WI38 (cell line): ENCODE data around the gene IGFL1.
"Not testable (repeated sequence)": the region's sequence is repeated elsewhere in the genome, so short reads cannot be mapped to it uniquely, and the experiment has no call there.

Source experiments
- H3K4me3 ChIP-seq: 2 replicates; pipeline ENCODE4 v1.5.1; 2011; ENCODE audit warnings: low read depth, mild to moderate bottlenecking, control low read depth, low read length
- TF ChIP-seq, protein P1 (sequence below): IDR thresholded peaks from 2 replicates; pipeline ENCODE4 v1.5.1; 2012; ENCODE audit warnings: low read depth, mild to moderate bottlenecking, control low read depth, low read length

Gene IGFL1

DNA sequence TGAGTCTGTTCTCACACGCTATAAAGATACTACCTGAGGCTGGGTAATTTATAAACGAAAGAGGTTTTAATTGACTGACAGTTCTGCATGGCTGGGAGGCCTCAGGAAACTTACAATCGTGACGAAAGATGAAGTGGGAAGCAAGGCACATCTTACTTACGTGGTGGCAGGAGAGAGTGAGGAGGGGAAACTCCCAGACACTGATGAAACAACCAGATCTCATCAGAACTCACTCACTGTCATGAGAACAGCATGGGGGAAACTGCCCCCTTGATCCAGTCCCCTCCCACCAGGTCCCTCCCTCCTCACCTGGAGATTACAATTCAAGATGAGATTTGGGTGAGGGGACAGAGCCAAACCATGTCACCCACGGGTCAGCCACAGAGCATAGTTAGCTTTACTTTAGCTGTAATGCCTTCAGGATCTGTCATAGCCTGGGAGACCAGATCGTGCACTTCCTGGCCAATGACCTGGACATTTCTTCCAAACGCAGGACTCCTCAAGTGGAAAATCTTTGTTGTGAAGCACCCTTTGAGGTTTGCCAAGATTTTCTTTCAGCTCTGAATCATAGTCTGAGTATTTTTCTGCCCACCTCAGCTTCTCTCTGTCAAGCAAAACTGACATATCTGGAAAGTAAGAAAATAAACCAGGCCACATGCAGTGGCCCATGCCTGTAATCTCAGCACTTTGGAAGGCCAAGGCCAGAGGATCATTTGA, 42.1 kb downstream of the IGFL1 start:
- TF ChIP-seq, protein P1, sequence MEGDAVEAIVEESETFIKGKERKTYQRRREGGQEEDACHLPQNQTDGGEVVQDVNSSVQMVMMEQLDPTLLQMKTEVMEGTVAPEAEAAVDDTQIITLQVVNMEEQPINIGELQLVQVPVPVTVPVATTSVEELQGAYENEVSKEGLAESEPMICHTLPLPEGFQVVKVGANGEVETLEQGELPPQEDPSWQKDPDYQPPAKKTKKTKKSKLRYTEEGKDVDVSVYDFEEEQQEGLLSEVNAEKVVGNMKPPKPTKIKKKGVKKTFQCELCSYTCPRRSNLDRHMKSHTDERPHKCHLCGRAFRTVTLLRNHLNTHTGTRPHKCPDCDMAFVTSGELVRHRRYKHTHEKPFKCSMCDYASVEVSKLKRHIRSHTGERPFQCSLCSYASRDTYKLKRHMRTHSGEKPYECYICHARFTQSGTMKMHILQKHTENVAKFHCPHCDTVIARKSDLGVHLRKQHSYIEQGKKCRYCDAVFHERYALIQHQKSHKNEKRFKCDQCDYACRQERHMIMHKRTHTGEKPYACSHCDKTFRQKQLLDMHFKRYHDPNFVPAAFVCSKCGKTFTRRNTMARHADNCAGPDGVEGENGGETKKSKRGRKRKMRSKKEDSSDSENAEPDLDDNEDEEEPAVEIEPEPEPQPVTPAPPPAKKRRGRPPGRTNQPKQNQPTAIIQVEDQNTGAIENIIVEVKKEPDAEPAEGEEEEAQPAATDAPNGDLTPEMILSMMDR, result no peak
- H3K4me3 ChIP-seq, result no peak overlapping the region

DNA sequence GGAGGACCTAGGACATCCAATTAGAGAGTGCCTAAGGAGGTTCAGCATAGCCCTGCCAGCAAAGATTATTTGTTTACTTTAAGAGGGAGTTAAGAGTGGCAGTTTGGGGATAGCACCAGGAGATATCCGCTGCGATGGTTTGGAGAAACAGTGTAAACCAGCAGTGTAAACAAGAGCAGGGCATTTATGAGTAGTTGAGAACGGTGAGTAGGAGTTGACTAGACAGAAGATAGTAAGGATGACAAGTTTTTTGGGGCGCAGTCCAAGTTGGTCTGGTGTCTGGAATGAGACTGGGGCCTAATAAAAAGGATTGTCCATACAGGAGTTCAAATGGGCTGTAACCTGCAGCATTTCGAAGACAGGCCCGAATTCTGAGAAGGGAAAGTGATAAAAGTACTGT, 44.4 kb downstream of the IGFL1 start:
- H3K4me3 ChIP-seq, result not testable (repeated sequence)

DNA sequence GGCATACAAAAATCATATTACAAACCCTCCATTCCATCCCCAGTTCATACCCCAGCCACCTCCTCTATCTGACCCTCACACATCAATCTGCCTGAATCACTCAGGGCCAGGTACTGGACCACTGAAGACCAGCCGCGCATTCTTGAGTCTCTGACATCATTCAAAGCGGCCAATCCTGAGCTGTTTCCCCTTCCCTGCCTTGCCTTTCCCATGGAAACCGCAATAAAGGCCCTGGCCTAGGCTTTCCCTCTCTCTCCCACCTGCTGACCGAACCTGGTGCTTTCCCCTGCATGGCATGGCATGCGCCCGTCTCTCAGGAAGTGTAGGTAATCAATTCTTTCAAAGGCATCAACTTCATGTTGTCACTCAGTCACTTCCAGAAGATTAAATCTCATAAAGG, 49.6 kb downstream of the IGFL1 start:
- no peak overlapping the region for H3K4me3 ChIP-seq
- TF ChIP-seq, protein P1, result no peak
